Coronary artery (tissue), 2 donors: Measurements from ENCODE around the gene GTF2IRD1.

ENCODE experiments used
- DNase-seq: peaks from one replicate; pipeline ENCODE4 v3.0.0-alpha.2; 2017; ENCODE audit warnings: low spot score
- H3K27ac ChIP-seq, 2 donors: fragments of 200-600 bp; sonication (generic); one replicate each; pipeline ENCODE4 v1.5.1; 2016 to 2019
- H3K4me3 ChIP-seq: fragments of 200-600 bp; sonication (generic); 2 replicates; pipeline ENCODE4 v1.5.1; 2016; ENCODE audit warnings: mild to moderate bottlenecking, moderate library complexity
- CTCF ChIP-seq: fragments of 200-600 bp; sonication (generic); IDR thresholded peaks from one replicate; pipeline ENCODE4 v1.5.1; 2019; ENCODE audit warnings: antibody characterized with exemption

Gene GTF2IRD1

GRCh38 chr7:74619235-74619860, 165.6 kb downstream of the GTF2IRD1 start:
- no peak for DNase-seq
- Histone ChIP-seq H3K4me3 (no peak overlapping the region), H3K27ac (no peak overlapping the region)
- no peak for TF ChIP-seq CTCF

- no peak overlapping the region for H3K4me3 ChIP-seq
- no peak for DNase-seq
- no peak for TF ChIP-seq CTCF
- H3K27ac ChIP-seq = no peak overlapping the region
Observed at GRCh38 chr7:74622228-74622749, 168.6 kb downstream of the GTF2IRD1 start.

- no peak for DNase-seq
- TF ChIP-seq CTCF = no peak
- H3K27ac ChIP-seq = no peak overlapping the region
- H3K4me3 ChIP-seq = no peak overlapping the region
Observed at GRCh38 chr7:74623135-74623534, 169.4 kb downstream of the GTF2IRD1 start.

GRCh38 chr7:74625446-74625845, 171.7 kb downstream of the GTF2IRD1 start:
- H3K27ac ChIP-seq = no peak overlapping the region
- TF ChIP-seq CTCF = no peak
- DNase-seq = no peak
- H3K4me3 ChIP-seq = no peak overlapping the region

- no peak for TF ChIP-seq CTCF
- DNase-seq = no peak
- Histone ChIP-seq H3K27ac (peak overlapping the region in 1 of 2 donors; percentile 1), H3K4me3 (peak overlapping the region; percentile 1)
Observed at GRCh38 chr7:74627661-74628411, 174.1 kb downstream of the GTF2IRD1 start.

GRCh38 chr7:74632505-74632904, 178.8 kb downstream of the GTF2IRD1 start:
- no peak overlapping the region for H3K4me3 ChIP-seq
- DNase-seq = no peak
- no peak for TF ChIP-seq CTCF
- H3K27ac ChIP-seq = no peak overlapping the region
